Measurements from ENCODE around the gene SLIRP.
"Not testable (repeated sequence)": the region's sequence is repeated elsewhere in the genome, so short reads cannot be mapped to it uniquely, and the experiment has no call there.

Gene SLIRP

DNA sequence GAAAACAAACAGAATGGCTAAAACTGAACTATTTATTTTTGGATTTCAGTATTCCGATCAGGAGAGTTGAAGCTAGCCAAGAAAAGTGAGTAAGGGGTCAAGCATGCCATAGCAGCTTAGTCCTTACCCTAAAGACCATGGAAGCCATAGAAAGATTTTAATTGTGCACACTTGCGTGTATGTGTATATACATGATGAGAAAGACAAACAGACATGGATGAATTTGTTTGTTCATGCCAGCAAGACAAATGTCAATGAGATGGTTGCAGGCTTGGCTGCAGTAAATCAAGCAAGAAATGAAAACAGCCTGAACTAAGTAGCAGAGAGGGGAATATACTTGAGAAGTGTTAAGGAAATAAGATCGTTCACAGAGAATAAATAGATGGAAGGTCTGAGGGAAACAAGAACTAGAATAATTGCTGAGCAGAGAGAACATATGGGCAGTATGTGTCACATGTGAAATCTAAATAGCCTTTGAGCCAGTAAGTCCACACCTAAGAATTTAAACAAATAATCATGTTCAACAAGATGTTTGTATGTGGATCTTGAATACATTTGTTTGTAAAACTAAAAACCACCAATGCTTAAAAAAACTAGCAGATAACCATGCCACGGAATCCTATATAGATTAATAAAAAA, 38.3 kb downstream of the SLIRP start:
- DNase-seq: no peak

DNA sequence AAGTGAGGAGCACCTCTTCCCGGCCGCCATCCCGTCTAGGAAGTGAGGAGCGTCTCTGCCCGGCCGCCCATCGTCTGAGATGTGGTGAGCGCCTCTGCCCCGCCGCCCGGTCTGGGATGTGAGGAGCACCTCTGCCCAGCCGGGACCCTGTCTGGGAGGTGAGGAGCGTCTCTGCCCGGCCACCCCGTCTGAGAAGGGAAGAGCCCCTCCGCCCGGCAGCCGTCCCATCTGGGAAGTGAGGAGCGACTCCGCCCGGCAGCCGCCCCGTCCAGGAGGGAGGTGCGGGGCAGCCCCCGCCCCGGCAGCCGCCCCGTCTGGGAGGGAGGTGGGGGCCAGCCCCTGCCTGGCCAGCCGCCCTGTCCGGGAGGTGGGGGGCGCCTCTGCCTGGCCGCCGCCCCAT, 39.5 kb downstream of the SLIRP start:
- DNase-seq: not testable (repeated sequence)

GRCh38 chr14:77752266-77752665, 44.4 kb downstream of the SLIRP start:
- DNase-seq: no peak

- DNase-seq: no peak
Observed at GRCh38 chr14:77752799-77753516, 45.1 kb downstream of the SLIRP start.

- DNase-seq: peak; percentile 95
Observed at GRCh38 chr14:77760381-77761204, 52.7 kb downstream of the SLIRP start, which contains the start of gene SNW1. TSS of gene SNW1 (minus strand) at chr14:77761156. CDS start at chr14:77761127, 29 bp downstream.

DNA sequence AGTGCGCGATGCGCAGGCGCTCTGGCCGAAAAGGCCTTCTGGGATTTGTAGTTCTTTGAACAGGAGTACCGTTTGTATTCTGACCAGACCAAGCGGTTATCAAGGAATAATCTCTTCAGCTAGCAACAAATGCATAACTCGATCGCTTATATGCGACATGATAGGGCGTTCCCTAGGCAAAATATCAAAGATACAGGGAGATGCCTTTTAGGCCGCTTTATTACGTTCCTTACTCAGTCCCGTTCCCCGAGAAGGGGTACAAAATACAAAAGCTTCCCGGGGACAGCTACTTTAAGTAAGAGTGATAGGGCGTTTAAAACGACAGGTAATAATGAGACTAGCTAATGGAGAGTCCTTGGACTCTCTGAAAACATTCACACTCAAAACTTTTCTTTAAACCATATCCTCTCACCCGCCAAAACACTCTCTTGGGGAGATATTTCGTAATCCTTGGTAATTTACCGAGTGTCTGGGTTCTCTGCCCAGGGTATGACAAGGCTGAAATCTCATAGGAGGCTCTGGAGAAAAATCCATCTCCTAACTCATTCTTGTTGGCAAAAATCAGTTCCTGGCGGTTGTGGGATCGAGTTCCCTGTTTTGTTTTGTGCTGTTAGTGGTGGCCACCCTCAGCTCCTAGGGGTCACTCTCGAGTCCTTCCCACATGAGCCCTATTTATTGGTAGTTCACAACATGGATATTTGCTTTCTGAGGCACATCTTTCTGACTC, 53.5 kb downstream of the SLIRP start:
- DNase-seq: no peak

DNA sequence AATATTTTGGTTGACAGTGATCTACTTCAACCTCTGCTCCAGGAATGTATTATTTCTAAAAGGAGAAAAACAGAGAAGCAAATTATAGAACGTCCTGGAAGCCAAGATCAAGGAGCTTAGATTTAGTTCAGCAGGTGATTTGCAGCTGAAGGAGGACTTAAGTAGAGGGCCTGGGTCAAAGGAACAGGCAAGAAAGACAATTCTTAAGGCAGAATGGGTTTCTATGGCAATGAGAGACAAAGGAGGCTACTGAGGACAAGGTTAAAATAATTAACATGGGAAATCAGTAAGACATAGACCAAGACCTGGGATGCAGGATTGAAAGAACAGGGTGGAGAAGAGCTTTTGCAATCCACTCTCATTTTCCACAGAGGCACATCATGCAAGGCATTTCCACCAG, 55.4 kb downstream of the SLIRP start:
- DNase-seq: no peak

DNA sequence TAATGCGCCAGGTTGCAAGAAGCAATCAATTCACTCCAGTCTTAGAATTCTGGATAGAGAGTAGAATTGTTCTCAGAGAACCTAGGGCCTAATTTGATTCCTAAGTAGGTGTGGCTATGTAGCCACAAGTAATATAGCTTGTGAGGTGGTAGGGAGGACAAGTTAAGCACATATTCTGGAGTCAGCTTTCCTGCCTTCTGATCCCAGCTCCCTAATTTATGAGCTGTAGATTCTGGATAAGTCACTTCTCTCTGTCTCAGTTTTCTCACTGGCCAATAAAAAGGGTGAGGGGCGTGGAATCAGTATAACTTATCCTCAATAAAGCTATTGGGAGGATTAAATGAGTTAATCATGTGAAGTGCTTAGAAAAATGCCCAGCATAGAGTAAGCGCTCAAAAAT, 56.1 kb downstream of the SLIRP start:
- no peak for DNase-seq
